ENCODE measurements around the gene ZNF618. TPM values are rescaled to one million over a fixed set of nuclear protein-coding genes. Genes with fewer than 3 reads are reported as not detected.

ZNF618 gene, protein sequence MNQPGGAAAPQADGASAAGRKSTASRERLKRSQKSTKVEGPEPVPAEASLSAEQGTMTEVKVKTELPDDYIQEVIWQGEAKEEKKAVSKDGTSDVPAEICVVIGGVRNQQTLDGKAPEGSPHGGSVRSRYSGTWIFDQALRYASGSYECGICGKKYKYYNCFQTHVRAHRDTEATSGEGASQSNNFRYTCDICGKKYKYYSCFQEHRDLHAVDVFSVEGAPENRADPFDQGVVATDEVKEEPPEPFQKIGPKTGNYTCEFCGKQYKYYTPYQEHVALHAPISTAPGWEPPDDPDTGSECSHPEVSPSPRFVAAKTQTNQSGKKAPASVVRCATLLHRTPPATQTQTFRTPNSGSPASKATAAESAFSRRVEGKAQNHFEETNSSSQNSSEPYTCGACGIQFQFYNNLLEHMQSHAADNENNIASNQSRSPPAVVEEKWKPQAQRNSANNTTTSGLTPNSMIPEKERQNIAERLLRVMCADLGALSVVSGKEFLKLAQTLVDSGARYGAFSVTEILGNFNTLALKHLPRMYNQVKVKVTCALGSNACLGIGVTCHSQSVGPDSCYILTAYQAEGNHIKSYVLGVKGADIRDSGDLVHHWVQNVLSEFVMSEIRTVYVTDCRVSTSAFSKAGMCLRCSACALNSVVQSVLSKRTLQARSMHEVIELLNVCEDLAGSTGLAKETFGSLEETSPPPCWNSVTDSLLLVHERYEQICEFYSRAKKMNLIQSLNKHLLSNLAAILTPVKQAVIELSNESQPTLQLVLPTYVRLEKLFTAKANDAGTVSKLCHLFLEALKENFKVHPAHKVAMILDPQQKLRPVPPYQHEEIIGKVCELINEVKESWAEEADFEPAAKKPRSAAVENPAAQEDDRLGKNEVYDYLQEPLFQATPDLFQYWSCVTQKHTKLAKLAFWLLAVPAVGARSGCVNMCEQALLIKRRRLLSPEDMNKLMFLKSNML
- total RNA-seq = under 1 TPM; 0.68 to 0.69 TPM
- polyA plus RNA-seq = 1 to 10 TPM in 1 of 3 donors, under 1 TPM in 2; 0.47 to 1.1 (median 0.98) TPM
- 0 to 2.1 (median 0.14) reads per million in 6 experiments for total RNA-seq

DNA sequence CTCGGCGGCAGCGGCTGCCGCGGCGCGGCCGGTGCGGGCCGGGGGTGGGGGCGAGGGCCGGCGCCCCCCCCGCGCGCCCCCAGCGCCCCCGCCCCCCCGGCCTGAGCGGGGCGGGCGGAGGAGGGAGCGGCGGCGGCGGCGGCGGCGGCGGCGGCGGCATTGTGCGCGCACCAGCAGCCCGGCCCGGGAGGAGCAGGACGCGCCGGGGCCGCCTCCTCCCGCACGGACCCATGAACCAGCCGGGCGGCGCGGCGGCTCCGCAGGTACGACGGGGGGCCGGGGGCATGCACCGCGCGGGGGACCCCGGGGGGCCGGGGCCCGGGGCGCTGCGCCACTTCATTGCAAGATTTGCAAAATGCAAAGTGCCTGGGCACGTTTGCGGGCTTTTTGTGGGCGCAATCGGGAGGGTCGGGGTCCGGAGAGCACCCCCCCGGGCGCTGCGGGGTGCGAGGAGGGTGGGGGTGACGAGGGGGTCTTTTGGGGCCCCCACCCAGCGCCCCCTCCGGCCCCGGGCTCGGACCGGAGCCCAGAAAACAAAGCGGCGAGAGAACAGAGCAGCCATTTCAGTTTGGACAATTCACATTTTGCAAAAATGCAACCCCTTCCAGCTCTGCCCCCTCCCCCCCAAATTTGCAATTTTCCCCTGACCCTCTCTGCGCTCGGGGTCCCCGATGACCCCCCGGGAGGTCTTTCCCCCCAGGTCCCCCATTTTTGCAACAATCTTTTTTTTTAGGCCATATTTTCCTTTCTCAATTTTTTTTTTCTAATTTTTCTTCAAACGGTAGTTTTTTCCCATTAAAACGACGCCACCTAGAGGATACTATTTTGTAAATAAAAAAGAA is at the start of gene ZNF618:
TSS of gene ZNF618 (plus strand) at position 159 of the 842 bp plus-strand sequence. CDS start at position 231, 72 bp downstream.
- Mint-ChIP-seq H3K9me3 (no peaks in the 10 kb centered on the region), H3K36me3 (peaks cover 0 to 2% (median 0%) of the 10 kb centered on the region in 3 donors), H3K4me1 (peaks cover 1 to 11% (median 5%) of the 10 kb centered on the region in 4 donors), H3K27me3 (peaks cover 4 to 11% (median 8%) of the 10 kb centered on the region in 5 donors), H3K4me3 (peak within 1 kb of the TSS; percentile 89 to 100 (median 94)), H3K27ac (peak within 1 kb of the TSS in 7 of 10 donors; percentile 6 to 76 (median 61))
- POLR2A ChIA-PET = no interaction called here
- peak in 4 of 10 donors; percentile 4 to 19 (median 16) for DNase-seq
- ATAC-seq = peak; percentile 62 to 81

DNA sequence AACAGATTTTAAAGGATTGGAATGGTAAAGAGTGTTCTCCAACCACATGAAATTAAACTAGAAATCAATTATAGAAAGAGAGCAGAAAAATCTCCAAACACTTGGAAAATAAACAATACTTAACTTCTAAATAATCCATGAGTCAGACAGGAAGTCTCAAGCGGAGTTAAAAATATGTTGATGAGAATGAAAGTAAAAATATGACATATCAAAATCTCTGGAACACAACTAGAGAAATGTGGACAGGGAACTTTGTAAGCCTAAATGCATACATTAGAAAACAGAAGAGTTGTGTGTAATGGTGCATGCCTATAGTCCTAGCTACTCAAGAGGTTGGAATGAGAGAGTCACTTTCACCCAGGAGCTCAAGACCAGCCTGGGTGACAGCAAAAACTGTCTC is 47.9 kb upstream of the ZNF618 start:
- Mint-ChIP-seq H3K36me3 (peaks cover 2 to 39% (median 3%) of the 10 kb centered on the region in 3 donors), H3K4me1 (peaks cover 2 to 6% (median 3%) of the 10 kb centered on the region in 4 donors), H3K27ac (no peak overlapping the region), H3K4me3 (no peak overlapping the region), H3K27me3 (peaks cover 4 to 17% (median 12%) of the 10 kb centered on the region in 5 donors), H3K9me3 (peaks cover 14 to 55% (median 19%) of the 10 kb centered on the region in 9 donors)
- no peak for ATAC-seq
- no peak for DNase-seq
- POLR2A ChIA-PET = no interaction called here

DNA sequence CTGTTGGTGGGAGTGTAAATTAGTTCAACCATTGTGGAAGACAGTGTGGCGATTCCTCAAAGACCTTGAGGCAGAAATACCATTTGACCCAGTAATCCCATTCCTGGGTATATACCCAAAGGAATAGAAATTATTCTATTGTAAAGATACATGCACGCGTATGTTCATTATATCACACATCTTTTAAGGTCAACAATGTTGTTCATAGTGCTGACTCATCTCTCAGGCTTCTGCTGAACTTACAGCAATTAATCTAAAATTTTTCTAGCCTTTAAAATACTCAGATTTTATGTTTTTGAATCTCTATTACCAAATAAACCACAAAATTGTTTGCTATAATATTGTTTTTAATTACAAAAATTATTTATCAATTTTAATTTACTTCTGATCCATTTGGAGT is 38.8 kb upstream of the ZNF618 start:
- Mint-ChIP-seq H3K27me3 (peaks cover 1 to 16% (median 7%) of the 10 kb centered on the region in 5 donors), H3K4me1 (no peaks in the 10 kb centered on the region), H3K9me3 (peaks cover 0 to 23% (median 14%) of the 10 kb centered on the region in 9 donors), H3K36me3 (peaks cover 0 to 19% (median 2%) of the 10 kb centered on the region in 3 donors), H3K27ac (no peak overlapping the region), H3K4me3 (no peak overlapping the region)
- POLR2A ChIA-PET = no interaction called here
- ATAC-seq (no peak), DNase-seq (no peak)

DNA sequence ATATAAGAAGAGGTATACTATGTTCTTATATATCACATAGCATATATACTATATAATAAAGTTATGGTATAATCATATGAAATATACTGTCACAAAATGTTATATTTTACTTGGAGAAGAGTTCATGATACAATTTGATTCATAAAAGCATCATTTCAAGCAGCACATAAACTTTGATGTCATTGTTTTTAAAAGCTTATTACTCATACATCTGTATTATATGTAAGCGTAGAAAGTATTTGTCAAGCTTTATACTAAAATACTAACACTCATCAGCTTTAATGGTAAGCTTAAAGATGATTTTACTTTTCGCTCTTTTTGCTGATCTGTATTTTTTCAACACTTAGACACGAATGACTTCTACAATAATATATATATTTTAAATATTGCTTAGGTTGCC is 34.0 kb upstream of the ZNF618 start:
- no peak for DNase-seq
- Mint-ChIP-seq H3K27me3 (peaks cover under 1 to 10% (median 4%) of the 10 kb centered on the region in 5 donors), H3K4me3 (no peak overlapping the region), H3K27ac (no peak overlapping the region), H3K9me3 (peaks cover 3 to 20% (median 12%) of the 10 kb centered on the region in 9 donors), H3K36me3 (peaks cover 0 to 4% (median 0%) of the 10 kb centered on the region in 3 donors), H3K4me1 (no peaks in the 10 kb centered on the region)
- POLR2A ChIA-PET = no interaction called here
- no peak for ATAC-seq

DNA sequence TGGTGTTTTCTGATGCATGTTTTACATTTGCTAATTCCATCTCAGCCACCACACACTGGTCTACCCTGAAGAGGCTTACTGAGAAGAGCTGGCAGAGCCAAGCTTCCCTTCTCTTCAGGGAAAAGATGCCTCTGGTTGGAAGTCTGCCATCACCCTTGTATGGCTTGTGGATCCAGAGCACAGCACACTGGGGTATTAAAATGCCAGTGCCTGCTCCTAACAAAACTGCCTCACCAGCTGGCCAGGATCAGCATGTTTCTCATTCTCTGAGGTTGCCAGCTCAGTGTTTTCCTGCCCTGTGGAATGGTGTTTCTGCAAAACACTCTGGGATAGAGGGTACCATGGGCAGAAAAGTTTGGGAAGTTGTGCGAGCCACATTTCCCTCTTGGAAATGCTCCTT is 31.6 kb upstream of the ZNF618 start:
- Mint-ChIP-seq H3K9me3 (peaks cover 3 to 21% (median 13%) of the 10 kb centered on the region in 9 donors), H3K4me3 (no peak overlapping the region), H3K27ac (no peak overlapping the region), H3K4me1 (no peaks in the 10 kb centered on the region), H3K27me3 (peaks cover 0 to 8% (median 4%) of the 10 kb centered on the region in 5 donors), H3K36me3 (peaks cover 0 to 6% (median 0%) of the 10 kb centered on the region in 3 donors)
- POLR2A ChIA-PET = no interaction called here
- no peak for ATAC-seq
- DNase-seq = no peak

DNA sequence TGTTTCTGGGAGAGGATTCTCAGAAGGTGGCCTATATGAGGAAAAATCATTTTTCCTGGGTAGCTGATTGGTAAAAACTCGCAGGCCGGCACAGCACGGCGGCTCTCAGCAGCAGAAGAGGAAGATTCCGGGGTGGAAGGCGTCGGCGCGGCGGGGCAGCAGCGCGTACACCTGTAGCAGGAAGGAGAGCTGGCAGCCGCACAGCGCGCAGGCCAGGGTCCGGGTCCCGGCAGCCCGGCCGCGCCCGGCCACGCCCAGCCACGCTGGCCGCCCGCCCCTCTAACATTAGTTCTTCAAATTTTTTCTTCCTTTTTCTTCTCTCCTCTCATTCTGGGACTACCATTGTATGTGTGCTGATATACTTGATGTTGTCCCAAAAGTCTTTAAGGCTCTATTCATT is 24.8 kb upstream of the ZNF618 start:
- Mint-ChIP-seq H3K36me3 (peaks cover 0 to 27% (median 3%) of the 10 kb centered on the region in 3 donors), H3K27ac (no peak overlapping the region), H3K9me3 (peaks cover 2 to 29% (median 22%) of the 10 kb centered on the region in 9 donors), H3K27me3 (peaks cover 4 to 11% (median 9%) of the 10 kb centered on the region in 5 donors), H3K4me3 (no peak overlapping the region), H3K4me1 (no peaks in the 10 kb centered on the region)
- POLR2A ChIA-PET = no interaction called here
- no peak for DNase-seq
- no peak for ATAC-seq

DNA sequence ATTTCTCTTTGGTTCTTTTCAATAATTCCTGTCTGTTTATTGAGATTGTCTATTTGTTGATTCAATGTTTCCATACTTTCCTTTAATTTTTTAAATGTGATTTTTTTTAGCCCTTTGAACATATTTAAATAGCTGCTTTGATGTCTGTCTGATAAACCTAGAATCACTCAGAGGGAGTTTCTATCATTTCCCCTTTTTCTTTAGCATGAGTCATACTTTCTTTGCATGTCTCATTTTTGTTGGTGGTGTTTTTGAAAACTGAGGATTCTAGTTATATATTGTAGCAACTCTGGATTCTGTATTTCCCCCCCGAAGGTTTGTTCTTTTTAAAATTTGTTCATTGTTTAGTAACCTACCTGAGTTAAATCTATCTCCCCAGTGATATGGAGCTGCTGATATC is 24.2 kb upstream of the ZNF618 start:
- H3K27me3 Mint-ChIP-seq = peaks cover 5 to 12% (median 9%) of the 10 kb centered on the region in 5 donors
- H3K4me3 Mint-ChIP-seq = no peak overlapping the region
- DNase-seq = no peak
- H3K27ac Mint-ChIP-seq = no peak overlapping the region
- POLR2A ChIA-PET = no interaction called here
- ATAC-seq = no peak
- no peaks in the 10 kb centered on the region for H3K4me1 Mint-ChIP-seq
- peaks cover 0 to 25% (median 3%) of the 10 kb centered on the region in 3 donors for H3K36me3 Mint-ChIP-seq
- peaks cover 2 to 24% (median 19%) of the 10 kb centered on the region in 9 donors for H3K9me3 Mint-ChIP-seq

DNA sequence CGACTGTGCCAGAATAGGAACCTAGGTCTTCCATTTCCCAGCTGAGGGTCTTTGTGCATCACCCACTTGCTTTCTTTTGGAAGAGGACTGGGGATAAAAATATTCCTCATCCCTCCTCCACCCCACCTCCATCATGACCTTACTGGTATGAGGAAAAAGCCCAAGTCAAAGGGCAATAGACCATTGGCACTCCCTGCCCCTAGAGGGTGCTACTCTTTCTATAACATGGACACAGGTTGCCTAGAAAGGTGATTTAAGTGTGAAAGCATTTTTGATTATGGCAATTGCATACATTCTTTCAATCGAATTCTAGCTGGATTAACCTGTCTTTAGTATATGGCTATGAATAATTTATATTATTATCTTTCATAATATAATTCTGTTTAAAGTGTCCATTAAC is 22.8 kb upstream of the ZNF618 start:
- Mint-ChIP-seq H3K4me3 (no peak overlapping the region), H3K36me3 (peaks cover 0 to 21% (median 3%) of the 10 kb centered on the region in 3 donors), H3K27ac (no peak overlapping the region), H3K9me3 (peaks cover 2 to 20% (median 18%) of the 10 kb centered on the region in 9 donors), H3K4me1 (no peaks in the 10 kb centered on the region), H3K27me3 (peaks cover 5 to 12% (median 8%) of the 10 kb centered on the region in 5 donors)
- POLR2A ChIA-PET = no interaction called here
- DNase-seq (no peak), ATAC-seq (no peak)

DNA sequence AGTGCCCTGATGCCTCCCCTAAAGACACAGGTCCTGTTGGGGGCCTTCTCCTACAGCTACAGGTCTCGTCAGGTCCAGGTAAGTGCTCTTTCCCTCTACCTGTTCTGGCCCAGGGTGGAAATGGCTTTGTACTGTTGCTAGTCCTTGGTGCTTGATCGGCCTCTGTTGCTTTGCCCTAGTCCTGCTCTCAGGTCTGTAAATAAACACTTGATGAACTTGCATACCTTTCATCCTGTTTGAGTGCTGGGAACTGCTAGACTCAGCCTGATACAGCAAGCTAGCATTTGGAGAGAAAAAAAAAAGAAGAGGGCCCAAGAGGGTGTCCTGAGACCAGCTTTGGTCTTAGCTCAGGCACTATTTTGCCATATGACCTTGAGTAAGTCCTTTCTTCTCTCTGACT is 21.8 kb upstream of the ZNF618 start:
- no peak for ATAC-seq
- Mint-ChIP-seq H3K9me3 (peaks cover 2 to 20% (median 18%) of the 10 kb centered on the region in 9 donors), H3K4me1 (no peaks in the 10 kb centered on the region), H3K27me3 (peaks cover 5 to 12% (median 8%) of the 10 kb centered on the region in 5 donors), H3K36me3 (peaks cover 0 to 21% (median 3%) of the 10 kb centered on the region in 3 donors), H3K4me3 (no peak overlapping the region), H3K27ac (no peak overlapping the region)
- POLR2A ChIA-PET = no interaction called here
- no peak for DNase-seq

DNA sequence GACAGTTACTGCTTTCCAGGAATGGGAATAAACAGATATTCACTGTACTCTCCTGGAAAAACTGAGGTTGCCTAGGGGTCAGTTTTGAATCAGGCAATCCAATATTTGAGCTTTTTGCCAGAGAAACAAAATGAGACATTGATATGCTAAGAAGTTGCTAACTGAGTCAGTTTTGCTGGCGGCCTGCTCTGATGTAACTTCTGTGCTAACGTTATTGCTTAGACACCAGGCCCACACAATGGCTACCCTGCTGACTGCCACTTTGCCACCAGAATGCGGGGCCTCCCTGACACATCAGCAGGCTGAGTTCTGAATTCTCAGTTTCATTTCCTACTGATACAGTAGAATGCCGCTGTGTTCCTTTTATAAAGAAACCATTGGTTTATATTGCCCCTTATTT is 18.2 kb upstream of the ZNF618 start:
- H3K4me3 Mint-ChIP-seq = no peak overlapping the region
- POLR2A ChIA-PET = no interaction called here
- DNase-seq = no peak
- H3K4me1 Mint-ChIP-seq = no peaks in the 10 kb centered on the region
- H3K27me3 Mint-ChIP-seq = peaks cover 9 to 32% (median 23%) of the 10 kb centered on the region in 5 donors
- H3K27ac Mint-ChIP-seq = no peak overlapping the region
- no peak for ATAC-seq
- no peaks in the 10 kb centered on the region for H3K36me3 Mint-ChIP-seq
- H3K9me3 Mint-ChIP-seq = peaks cover 0 to 7% (median 0%) of the 10 kb centered on the region in 9 donors

DNA sequence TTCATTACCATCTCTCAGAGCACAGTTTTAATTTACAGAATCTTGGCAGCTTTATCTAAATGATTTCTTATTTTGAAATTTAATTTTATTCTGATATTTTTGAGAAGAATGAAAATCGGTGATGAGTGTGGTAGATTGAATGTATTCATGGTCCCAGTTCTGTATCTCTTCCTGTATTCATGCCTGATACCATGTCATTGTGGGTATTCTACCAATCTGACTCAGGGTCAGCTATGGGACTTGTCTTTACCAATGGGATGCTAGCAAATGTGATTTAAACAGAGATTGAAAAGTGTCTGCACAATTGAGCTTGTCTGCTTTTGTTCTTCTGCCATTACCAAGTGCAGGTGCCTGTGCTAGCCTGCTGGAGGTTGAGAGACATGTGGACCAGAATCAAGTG is 17.8 kb upstream of the ZNF618 start:
- Mint-ChIP-seq H3K27me3 (peaks cover 9 to 36% (median 23%) of the 10 kb centered on the region in 5 donors), H3K9me3 (peaks cover 0 to 6% (median 0%) of the 10 kb centered on the region in 9 donors), H3K36me3 (no peaks in the 10 kb centered on the region), H3K4me3 (no peak overlapping the region), H3K27ac (no peak overlapping the region), H3K4me1 (no peaks in the 10 kb centered on the region)
- POLR2A ChIA-PET = no interaction called here
- no peak for DNase-seq
- no peak for ATAC-seq

DNA sequence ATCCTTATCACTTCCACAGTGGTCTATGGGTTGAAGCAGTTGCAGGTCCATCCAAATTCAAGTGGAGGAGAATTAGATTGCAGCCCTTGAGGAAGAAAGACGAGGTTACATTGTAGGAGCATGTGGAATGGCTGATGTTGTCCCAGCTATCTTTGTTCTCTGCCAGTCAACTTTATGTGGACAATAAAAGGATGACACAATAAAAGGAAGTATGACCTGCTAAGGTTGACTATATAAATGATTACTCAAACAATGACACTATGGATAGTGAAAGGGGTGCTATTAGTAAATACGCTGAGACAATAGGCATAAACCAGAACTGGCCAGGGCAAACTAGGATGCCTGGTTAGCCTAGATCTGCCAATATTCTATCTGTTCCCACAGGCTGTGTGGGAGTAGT is 12.8 kb upstream of the ZNF618 start:
- Mint-ChIP-seq H3K4me3 (no peak overlapping the region), H3K36me3 (no peaks in the 10 kb centered on the region), H3K9me3 (peaks cover 0 to 3% (median 0%) of the 10 kb centered on the region in 9 donors), H3K27me3 (peaks cover 10 to 46% (median 21%) of the 10 kb centered on the region in 5 donors), H3K27ac (no peak overlapping the region), H3K4me1 (no peaks in the 10 kb centered on the region)
- ATAC-seq = no peak
- no peak for DNase-seq
- POLR2A ChIA-PET = no interaction called here

Measured in naive thymus-derived CD8-positive, alpha-beta T cell (primary cell).